HG03139 (cell line): ENCODE measurements around the gene METTL2A.
A peak's percentile ranks its signal among the peaks of the same experiment; 100 is the strongest.
"Not testable (repeated sequence)": the region's sequence is repeated elsewhere in the genome, so short reads cannot be mapped to it uniquely, and the experiment has no call there.

ENCODE experiments used
- ATAC-seq: cut with Tn5 transposase; IDR thresholded peaks from one replicate; pipeline ENCODE4 v1.9.1; 2021; ENCODE audit not compliant: unreplicated experiment

Gene METTL2A

GRCh38 chr17:62471380-62471880 is 47.7 kb downstream of the METTL2A start:
- ATAC-seq, result not testable (repeated sequence)

- not testable (repeated sequence) for ATAC-seq
Measured at GRCh38 chr17:62473030-62473982, 49.6 kb downstream of the METTL2A start.

- ATAC-seq, result not testable (repeated sequence)
Measured at GRCh38 chr17:62477111-62477510, 53.4 kb downstream of the METTL2A start.

GRCh38 chr17:62477718-62478408 is 54.2 kb downstream of the METTL2A start:
- peak; percentile 9 for ATAC-seq

GRCh38 chr17:62478424-62478879 is 54.8 kb downstream of the METTL2A start, which contains the start of gene TLK2:
Gene TLK2 (plus strand): TSS chr17:62478825. CDS start chr17:62481126, 2,301 bp downstream.
- peak; percentile 68 for ATAC-seq

GRCh38 chr17:62478880-62479638 is 55.4 kb downstream of the METTL2A start:
- peak; percentile 25 for ATAC-seq

- ATAC-seq, result not testable (repeated sequence)
Measured at GRCh38 chr17:62479639-62480258, 56.1 kb downstream of the METTL2A start.

- ATAC-seq, result not testable (repeated sequence)
Measured at GRCh38 chr17:62482553-62482952, 58.9 kb downstream of the METTL2A start.

GRCh38 chr17:62490990-62491389 is 67.3 kb downstream of the METTL2A start:
- not testable (repeated sequence) for ATAC-seq

- not testable (repeated sequence) for ATAC-seq
Measured at GRCh38 chr17:62493049-62493655, 69.5 kb downstream of the METTL2A start.

GRCh38 chr17:62494073-62494472 is 70.4 kb downstream of the METTL2A start:
- not testable (repeated sequence) for ATAC-seq

- not testable (repeated sequence) for ATAC-seq
Measured at GRCh38 chr17:62496344-62496743, 72.6 kb downstream of the METTL2A start.

- ATAC-seq, result not testable (repeated sequence)
Measured at GRCh38 chr17:62498796-62499195, 75.1 kb downstream of the METTL2A start.
